HG03039 (cell line): ENCODE measurements around the gene HDDC3.

Source experiments
- ATAC-seq: cut with Tn5 transposase; IDR thresholded peaks from one replicate; pipeline ENCODE4 v1.9.1; 2021; ENCODE audit warnings: mild to moderate bottlenecking, moderate library complexity; ENCODE audit not compliant: unreplicated experiment

HDDC3 gene

DNA sequence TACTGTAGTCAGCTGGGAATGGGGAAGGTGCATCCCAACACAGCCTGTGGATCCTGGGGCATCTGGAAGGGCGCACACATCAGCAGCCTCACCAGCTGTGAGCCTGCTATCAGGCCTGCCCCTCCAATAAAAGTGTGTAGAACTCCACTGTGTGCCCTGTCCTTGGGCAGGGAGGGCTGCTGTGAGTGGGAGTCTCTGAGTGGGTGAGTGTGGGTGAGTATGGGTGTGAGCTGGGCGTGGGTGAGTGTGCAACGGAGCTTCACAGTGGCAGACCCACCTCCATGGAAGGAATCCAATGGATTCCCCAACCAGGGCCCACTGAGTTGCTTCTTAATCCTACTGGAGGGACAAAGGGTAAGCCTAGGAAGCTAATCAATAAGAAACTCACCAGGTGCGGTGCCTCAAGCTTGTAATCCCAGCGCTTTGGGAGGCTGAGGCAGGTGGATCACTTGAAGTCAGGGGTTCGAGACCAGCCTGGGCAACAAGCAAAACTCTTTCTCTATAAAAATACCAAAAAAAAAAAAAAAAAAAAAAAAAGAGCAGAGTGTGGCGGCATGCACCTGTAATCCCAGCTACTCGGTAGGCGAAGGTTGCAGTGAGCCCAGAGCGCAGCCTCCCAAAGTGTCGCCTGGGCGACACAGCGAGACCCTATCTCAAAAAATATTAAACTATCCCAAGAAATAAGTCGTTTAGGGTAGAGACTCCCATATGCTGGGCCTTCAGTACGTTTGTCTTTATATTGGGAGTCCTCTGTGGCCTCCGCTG is 21.8 kb upstream of the HDDC3 start:
- ATAC-seq, result no peak

DNA sequence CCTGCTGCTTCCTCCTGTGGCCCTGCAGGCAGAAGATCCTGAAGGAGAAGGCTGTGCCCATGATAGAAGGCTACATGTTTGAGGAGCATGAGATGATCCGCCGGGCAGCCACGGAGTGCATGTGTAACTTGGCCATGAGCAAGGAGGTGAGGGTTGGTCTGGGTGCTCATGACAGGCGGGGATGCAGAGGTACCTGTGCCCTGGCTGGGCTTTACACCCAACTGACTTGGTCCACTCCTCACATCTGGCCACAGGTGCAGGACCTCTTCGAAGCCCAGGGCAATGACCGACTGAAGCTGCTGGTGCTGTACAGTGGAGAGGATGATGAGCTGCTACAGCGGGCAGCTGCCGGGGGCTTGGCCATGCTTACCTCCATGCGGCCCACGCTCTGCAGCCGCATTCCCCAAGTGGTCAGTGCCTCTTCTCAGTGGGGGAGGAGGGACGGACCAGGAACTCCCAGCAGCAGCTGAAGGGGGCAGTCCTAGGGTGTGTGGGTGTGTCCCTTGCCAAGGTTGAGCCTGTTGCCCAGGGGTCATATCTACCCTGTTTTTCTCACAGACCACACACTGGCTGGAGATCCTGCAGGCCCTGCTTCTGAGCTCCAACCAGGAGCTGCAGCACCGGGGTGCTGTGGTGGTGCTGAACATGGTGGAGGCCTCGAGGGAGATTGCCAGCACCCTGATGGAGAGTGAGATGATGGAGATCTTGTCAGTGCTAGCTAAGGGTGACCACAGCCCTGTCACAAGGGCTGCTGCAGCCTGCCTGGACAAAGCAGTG is 20.7 kb upstream of the HDDC3 start:
- no peak for ATAC-seq

GRCh38 chr15:90950676-90951075 is 18.3 kb upstream of the HDDC3 start:
- ATAC-seq, result no peak

GRCh38 chr15:90949979-90950675 is 17.8 kb upstream of the HDDC3 start:
- ATAC-seq, result no peak

- ATAC-seq, result no peak
These were observed 16.2 kb upstream of the HDDC3 start for GRCh38 chr15:90948506-90948905.

DNA sequence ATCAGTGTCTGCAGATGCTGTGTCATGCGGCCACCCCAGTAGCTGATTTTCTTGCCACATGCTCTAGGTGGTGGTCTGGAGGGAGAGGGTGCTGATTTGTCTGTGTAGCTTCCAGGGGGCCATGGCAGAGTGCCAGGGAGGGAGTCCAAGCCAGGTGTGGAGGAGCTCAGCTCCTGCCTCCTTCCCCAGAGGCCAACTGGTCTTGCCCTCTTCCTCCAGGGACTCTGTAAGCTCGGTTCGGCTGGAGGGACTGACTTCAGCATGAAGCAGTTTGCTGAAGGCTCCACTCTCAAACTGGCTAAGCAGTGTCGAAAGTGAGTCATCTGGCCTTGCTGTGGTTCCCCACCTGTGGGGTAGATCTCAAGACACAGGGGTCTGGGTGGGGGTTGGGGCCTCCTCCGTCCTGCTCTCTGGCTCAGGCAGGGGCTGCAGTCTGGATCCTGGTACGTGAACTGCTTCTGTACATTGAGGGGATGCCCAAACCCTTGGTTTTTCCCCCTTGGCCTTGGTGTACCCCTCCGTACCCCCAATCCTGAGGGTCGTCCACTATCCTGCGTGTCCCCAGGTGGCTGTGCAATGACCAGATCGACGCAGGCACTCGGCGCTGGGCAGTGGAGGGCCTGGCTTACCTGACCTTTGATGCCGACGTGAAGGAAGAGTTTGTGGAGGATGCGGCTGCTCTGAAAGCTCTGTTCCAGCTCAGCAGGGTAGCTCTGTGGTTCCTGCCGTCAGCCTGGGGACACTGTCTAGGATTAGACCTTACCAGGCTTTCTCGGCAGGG is 15.4 kb upstream of the HDDC3 start:
- no peak for ATAC-seq

- no peak for ATAC-seq
These were observed 14.7 kb upstream of the HDDC3 start for GRCh38 chr15:90946941-90947576.

DNA sequence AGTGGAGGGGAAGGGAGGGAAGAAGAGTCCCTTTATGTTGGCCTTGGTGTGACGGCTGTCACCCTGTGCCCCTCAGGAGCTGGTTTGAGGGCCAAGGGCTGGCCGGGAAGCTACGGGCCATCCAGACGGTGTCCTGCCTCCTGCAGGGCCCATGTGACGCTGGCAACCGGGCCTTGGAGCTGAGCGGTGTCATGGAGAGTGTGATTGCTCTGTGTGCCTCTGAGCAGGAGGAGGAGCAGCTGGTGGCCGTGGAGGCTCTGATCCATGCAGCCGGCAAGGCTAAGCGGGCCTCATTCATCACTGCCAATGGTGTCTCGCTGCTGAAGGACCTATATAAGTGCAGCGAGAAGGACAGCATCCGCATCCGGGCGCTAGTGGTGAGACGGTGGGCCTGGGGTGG is 14.2 kb upstream of the HDDC3 start:
- no peak for ATAC-seq

- no peak for ATAC-seq
These were observed 12.7 kb upstream of the HDDC3 start for GRCh38 chr15:90945091-90945490.

- ATAC-seq, result no peak
These were observed 10.2 kb upstream of the HDDC3 start for GRCh38 chr15:90942354-90943120.

DNA sequence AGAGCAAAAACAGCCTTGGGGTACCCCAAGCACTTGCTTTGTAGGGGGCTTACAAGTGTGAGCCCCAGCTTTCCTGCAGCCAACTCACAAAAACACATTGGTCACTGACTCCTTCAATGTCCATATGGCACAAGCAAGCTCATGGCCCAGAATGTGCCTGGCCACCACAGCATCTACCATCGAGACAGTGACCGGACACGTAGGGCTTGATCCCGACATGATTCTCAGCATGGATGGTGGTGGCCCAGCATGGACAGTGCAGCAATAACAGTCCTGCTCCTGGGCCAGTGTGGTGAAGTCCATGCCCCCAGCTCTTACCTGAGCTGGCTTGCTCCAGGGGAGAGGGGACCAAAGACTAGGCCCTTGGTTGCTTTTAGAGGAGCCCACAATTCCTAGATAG is 8.7 kb upstream of the HDDC3 start:
- no peak for ATAC-seq

- no peak for ATAC-seq
These were observed 7.4 kb upstream of the HDDC3 start for GRCh38 chr15:90939756-90940155.

GRCh38 chr15:90938261-90938660 is 5.9 kb upstream of the HDDC3 start:
- no peak for ATAC-seq

DNA sequence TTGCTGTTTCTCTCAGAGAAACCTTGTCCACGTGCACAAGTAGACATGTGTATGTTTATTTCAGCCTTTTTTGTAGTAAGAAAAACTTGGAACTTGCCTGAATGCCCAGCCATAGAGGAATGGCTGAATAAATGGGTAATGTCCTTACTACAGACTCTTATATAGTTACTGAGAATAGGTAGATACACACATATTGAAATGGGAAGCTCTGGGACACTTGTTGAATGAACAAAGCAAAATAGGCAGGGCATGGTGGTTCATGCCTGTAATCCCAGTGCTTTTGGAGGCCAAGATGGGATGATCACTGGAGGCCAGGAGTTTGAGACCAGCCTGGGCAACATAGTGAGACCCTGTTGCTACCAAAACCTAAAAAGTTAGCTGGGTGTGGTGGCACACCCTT is 4.5 kb upstream of the HDDC3 start:
- ATAC-seq, result no peak

DNA sequence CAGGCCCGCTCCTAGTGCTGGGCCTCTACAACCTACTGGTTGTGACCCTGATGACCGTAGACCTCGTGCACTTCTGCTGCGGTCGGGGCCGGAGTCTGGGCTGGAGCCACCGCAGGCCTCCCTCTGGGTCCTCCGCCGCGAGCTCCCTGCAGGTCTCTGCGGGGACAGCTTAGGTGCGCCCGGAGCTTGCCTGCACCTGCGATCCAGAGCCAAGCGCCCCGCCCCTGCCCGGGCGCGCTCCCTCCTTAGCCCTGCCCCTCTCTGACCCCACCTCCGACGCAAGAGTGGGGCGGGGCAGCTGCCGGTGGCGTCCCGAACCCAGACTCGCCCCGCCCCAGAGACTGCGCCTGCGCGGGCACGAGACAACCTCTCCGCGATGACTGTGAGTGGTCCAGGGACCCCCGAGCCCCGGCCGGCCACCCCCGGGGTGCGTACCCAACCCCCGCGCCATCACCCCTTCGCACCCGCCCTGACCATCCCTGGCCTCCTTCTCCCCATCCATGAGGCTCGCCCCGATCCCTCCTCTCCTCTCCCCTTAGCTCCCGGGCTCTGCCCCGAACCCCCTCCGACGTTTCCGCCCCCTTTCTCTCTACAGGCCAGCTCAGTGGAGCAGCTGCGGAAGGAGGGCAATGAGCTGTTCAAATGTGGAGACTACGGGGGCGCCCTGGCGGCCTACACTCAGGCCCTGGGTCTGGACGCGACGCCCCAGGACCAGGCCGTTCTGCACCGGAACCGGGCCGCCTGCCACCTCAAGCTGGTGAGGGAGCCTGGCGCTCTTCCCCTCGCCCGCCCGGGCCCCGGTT is 2.8 kb upstream of the HDDC3 start, which contains the start of gene UNC45A:
UNC45A (plus strand) TSS at position 337 of the 803 bp plus-strand sequence; CDS start at position 377, 40 bp downstream.
- ATAC-seq, result peak; percentile 71

GRCh38 chr15:90934256-90934948 is 2.1 kb upstream of the HDDC3 start:
- ATAC-seq, result no peak

- ATAC-seq, result no peak
These were observed 952 bp upstream of the HDDC3 start for GRCh38 chr15:90933301-90933700.

DNA sequence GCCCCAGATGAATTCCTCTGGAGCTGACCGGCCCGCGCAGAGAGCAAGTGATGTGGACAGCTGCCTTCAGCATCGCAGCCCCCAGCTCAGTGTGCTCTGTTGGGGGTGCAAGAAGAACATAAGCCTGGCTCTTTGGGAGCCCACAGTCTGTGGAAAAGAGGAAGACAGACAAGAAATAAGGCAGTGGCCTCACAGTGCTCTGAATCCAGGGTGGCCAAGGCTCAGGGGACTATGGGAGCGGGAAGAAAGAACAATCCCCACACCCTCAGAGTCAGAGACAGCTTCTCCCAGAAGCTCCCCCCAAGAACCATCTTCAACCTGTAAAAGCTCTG is 277 bp upstream of the HDDC3 start:
- ATAC-seq, result no peak

GRCh38 chr15:90931575-90931827 is 848 bp downstream of the HDDC3 start:
- no peak for ATAC-seq
